Measurements from ENCODE around the gene DNAH10.

Gene DNAH10

DNA sequence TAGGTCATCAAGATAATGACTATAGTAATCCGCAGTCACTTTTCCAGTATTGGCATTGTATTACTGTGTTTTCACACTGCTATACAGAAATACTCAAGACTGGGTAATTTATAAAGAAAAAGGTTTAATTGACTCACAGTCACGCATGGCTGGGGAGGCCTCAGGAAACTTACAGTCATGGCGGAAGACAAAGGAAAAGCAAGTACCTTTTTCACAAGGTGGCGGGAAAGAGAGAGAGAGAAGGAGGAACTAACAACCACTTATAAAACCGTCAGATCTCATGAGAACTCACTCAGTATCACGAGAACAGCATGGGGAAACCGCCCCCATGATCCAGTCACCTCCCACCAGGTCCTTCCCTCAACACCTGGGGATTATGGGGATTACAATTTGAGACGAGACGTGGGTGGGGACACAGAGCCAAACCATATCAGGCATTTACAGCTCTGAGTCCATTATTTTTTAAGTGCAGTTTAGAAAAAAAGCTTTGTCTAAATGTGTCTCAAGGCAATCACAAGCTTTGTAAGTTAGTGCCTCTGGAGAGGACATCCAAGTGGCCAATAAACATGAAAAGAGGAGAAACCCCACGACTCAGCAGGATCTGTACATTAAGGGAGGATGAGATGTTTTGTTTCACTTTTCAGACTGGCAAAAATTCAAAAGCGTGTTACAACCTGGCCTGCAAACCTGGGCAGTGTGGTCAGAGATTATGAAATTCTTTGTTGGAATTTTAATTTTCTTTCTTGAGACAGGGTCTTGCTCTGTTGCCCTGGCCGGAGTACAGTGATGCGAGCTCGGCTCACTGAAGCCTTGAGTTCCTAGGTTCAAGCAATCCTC is 82.0 kb downstream of the DNAH10 start:
- no peak for DNase-seq (ENCODE audit: low read depth)

DNA sequence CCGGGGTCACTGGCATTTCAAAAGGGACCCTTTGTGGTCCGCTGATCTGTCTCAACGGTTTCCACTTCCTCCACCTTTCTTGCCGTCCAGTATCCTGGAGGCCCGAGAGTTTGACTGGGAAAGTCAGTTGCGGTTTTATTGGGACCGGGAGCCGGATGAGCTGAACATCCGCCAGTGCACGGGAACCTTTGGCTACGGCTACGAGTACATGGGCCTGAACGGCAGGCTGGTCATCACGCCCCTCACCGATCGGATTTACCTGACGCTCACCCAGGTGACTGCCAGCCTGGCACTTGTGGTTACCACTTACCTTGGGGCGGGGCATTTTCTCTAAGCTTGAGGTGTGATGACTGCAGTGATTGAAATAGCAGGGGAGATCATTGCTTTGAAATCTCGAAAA is 83.8 kb downstream of the DNAH10 start:
- DNase-seq (ENCODE audit: low read depth): no peak

DNA sequence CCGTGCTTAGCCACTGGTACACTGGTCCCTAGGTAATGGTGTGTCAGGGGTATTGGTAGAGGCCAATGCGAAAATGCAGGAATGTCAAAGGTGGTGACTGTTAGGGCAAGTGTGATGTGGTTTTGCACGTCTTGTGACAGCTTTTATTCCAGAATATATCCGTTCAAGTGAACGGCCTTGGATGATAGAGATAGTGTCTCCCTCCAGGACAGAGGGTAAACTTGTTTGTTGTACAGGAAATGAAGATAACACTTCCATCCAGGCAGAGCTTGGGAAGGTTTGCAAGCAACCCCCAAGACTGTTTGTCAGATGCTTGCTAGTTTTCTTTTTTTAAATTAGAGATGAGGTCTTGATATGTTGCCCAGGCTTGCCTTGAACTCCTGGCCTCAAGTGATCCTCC is 84.2 kb downstream of the DNAH10 start:
- no peak for DNase-seq (ENCODE audit: low read depth)

DNA sequence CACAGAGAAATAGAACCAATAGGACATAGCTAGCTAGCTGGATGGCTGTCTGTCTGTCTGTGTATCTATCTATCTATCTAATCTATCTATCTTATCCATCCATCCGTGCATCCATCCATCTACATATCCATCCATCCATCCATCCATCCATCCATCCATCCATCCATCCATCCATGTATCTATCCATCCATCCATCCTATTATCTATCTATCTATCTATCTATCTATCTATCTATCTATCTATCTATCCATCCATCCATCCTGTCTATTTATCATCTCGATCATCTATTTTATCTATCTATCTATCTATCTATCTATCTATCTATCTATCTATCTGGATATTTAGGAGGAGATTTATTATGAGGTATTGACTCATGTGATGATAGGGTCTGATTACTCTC is 84.9 kb downstream of the DNAH10 start:
- no peak for DNase-seq (ENCODE audit: low read depth)

DNA sequence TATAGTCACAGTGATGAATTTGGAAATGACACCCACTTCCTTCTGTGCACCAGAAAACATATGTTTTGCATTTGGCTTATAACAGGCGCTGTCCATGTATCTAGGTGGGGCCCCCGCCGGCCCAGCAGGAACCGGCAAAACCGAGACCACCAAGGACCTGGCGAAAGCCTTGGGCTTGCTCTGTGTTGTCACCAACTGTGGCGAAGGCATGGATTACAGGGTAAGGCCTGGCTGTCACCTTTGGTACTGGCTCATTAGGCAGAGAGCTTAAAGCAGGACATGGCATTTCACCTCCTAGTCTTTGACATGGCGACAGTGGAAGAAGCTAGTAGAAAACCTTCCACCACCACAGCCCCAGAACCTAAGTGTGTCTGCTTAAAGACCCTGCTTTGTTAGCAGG is 85.8 kb downstream of the DNAH10 start:
- DNase-seq (ENCODE audit: low read depth): no peak

DNA sequence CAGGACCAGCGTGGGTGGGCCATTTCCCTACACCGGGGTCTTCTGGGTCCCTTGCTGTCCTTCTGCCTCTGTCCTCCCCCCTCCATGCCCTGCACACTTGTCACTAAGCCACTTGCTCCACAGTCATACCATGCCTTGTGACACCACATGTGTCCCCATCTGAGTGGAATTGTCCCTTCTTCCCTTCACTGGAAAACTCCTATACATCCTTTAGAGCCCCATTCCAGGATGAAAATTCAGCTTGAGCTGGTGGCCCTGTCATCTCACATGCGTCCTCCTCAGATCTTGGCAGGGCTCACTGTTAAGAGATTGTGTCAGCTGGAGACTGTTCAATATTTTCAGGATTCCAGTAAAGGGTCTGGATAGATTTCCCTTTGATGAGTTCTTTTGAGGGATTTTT is 87.4 kb downstream of the DNAH10 start:
- DNase-seq (ENCODE audit: low read depth): no peak

DNA sequence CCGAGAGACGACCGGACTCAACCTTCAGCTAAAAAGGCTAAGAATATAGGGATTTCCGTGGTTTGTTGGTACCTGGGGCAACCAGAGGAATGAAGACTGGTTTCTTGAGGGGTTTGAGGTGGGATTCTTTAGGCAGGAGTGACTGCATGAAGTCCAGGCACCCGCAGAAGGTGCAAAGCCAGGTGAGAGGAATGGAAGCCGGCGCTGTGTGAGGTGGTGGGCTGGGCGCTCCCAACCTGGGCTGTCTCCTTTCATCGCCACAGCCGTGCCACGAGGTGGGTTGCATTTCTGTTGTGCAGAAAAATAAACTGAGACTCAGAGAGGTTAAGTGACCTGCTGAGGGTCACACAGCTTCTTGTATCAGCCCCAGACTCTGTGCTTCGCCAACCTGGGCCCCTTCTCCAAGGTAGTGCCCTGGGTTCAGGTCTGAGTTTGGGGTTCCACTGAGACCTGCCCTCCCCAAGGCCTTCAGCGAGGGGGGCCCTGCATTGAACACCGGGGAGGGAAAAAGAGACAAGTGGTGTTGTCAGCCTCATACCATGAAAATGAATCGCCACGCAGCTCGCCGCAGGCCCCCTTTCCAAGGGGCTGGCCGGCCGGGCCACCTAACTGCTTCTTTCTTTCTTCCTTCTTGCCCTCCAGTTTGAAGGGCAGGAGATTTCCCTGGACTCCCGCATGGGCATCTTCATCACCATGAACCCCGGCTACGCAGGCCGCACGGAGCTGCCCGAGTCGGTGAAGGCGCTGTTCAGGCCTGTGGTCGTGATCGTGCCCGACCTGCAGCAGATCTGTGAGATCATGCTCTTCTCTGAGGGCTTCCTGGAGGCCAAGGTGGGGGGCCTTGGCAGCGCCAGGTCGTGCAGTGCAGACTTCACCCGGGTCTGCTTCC is 88.4 kb downstream of the DNAH10 start:
- DNase-seq (ENCODE audit: low read depth): no peak

DNA sequence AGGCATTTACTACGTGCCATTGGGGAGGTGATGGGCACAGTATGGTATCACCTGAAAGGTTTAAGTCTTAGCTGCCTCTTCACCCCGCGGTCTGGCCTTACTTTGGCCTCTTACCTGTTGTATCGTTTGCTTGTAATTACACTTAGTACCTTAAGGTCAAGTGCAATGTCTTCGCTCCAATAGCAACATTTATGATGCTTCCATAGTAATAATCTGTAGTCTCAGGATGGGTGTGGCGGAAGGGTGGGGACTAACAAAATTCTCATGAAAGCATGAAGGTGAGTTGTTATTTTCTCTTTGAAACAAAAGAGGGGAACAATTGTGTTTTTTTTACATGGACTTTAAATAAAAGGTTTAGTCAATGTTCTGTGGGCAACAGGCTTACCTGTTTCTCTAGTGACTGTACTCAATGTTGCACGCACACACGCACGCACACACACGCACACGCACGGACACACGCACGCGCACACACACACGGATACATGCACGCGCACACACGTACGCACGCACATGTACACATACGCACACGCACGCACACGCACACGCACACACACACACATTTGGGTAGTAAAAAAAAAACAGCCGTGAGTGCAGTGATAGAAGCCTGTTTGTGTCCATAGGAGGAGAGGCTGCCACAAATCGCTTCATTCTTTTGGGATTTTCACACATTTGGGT is 91.4 kb downstream of the DNAH10 start:
- DNase-seq (ENCODE audit: low read depth): no peak

DNA sequence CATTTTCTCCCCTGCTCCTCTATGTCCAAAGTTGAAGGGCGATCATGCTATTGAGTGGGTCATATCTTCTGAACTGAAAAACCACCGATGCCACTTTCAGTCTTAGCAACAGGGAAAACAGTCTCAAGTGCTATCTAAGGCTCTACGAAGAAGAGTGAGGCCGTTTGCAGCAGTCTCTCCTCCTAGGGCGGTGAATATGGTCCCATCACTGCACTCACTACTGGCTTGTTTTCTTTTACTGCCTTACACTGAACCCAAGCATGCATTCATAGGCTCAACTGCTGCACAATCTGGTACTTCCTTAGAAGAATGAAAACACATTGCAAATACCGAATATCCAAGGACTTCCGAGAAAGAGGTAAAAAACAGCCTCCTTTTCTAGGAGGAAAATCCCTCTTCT is 92.1 kb downstream of the DNAH10 start:
- DNase-seq (ENCODE audit: low read depth): no peak

DNA sequence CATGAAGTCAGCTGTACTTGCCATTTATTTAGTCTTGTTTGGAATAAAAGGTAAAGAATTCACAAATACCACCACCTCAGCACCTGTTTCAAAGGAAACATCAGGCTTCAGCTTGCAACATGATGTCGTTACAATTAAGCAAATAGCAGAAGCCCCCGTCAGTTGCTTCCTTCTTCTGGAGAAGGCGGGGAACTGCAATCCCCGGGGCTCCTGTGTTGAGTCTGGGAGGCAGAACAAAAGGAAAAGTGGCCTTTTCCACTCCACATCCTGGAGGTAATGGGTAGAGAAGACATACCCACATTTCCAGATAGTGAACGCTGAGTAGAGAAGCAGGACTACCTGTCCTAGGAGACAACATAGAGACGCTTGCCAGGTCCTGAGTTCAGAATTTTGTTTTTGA is 92.8 kb downstream of the DNAH10 start:
- no peak for DNase-seq (ENCODE audit: low read depth)

DNA sequence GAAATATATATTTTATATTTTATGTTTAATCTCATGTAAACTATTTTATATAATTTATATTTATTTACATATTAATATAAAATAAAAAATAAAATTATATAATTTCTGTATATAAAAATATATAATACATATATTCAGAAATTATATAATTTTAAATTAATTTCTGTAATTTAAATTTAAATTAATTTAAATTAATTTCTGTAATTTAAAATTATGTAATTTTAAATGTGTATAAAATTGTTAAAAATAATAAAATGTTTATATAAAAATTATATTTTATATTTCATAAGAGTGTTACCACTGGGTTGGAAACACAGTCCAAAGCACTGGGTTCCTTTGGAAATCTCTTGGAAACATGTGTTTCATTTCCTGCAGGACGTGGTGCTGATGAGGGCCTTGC is 94.6 kb downstream of the DNAH10 start:
- no peak for DNase-seq (ENCODE audit: low read depth)

DNA sequence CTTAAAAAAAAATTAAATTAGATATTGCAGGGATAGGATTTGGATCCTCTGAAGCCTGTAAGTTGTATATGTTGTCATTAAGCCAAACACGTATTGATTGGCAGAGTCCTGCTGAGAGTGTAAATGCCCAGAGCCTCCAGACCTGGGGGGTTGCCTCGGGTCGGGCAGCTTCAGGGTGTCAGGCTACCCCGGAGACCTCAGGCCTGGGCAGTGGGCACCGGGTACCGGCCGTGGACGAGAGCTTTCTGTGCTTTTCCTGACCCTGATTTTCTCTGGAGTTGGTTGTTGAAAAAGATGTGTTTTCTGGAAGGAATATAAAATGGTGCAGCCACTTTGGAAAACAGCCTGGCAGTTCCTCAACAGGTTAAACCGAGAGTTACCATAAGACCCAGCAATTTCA is 96.1 kb downstream of the DNAH10 start:
- no peak for DNase-seq (ENCODE audit: low read depth)

DNA sequence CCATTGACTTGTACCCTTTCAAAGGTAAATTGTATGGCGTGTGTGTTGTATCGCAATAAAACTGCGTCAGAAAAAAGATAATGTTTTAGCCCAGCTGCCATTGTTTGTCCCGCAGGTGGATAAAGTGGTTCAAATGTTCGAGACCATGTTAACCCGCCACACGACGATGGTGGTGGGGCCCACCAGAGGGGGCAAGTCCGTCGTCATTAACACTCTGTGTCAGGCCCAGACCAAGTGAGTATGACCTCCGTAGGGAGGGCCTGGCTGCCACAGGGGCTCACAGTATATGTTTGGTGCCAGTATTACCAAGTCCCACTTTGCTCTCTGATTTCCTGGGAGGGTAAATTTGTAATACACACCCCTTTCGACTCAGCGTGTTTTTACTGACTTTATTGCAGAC is 96.9 kb downstream of the DNAH10 start:
- DNase-seq (ENCODE audit: low read depth): no peak

DNA sequence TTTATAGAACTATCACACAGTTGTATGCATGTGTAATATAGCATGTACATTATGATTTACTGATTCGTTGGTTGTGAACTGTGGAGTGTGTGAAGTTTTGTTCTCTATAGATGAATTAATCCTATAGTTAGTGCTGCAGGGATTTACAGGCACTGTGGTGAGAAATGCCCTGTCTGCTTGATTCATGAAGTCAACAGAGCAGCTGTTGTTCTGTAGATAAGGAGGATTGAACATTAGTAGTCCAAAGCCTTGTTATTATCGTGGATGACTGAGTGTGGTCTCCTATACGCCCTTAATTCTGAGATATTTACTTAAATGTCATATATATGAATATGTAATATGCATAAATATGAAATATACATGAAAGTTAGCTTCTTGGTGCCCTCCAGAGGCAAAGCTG is 98.3 kb downstream of the DNAH10 start:
- DNase-seq (ENCODE audit: low read depth): no peak

DNA sequence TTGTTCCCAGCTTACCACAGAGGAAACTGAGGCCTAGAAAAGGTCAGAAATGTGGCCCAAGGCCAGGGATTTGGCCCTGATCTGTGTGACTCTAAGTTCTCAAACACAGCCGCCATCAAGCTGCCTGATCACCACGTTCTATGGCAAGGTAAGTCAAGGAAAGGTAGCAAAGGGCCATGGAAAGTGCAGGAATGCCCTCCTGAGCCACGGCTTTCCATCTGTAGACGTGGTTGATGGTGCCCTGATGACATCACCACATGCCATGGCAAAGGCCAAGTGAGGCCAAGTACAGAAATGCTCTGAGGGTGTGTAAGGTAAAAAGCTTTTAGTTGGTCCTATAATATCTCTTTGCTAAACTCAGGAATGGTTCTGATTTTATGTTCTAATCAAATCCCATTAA is 99.3 kb downstream of the DNAH10 start:
- DNase-seq (ENCODE audit: low read depth): no peak

DNA sequence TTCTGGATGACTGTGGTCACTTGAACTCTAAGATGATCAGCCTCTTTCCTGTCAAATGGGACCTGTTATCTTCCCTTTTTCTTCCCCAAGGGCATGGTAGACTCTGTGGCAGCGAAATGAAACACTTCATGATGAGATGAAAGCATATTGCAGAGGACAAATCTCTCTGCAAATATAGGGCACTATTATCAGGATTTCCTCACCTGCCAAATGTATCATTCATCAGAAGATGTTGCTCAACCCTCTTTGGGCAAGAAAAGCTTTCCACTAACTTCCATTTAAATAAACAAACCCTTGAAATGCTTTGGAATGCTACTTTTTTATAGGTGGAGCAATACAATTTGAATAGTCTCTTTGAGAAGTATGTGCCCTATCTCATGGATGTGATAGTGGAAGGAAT is 105.0 kb downstream of the DNAH10 start:
- DNase-seq (ENCODE audit: low read depth): no peak

DNA sequence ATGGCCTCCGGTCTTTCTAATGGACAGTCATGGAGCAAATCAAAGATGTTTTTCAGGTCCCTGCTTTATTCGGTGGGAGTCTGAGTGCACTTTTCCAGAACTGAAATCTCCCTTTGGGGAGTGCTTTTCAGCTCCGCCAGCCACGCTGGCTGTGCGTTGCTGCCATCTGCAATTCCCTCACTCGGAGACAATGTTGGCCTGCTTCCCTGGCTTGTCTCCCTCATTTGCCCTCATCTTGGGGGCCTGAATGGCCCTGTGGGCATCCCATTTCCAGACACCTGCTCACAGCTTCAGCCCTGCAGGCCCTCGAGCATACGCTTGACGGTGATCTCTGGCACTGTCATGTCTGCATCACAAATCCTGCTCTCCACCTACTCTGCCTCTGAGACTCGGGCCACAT is 106.7 kb downstream of the DNAH10 start:
- DNase-seq (ENCODE audit: low read depth): no peak

DNA sequence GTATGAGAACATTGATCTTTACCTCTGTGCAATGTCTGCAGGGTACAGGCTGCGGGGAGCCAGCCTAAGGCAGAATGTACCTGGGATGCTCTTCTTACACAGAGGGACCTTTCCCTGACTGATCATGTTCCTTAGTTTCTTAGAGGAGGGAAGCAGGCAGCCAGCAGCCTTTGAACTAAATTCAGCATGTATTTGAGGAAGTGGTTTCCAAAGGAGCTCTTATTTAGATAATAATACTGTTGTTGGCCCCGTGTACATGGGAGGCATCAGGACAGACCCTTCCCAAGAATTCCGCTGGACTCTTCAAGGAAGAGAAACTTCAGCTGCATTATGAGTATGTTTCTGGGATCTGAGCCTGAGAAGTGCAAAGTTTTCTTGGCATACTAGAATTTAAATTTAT is 111.7 kb downstream of the DNAH10 start:
- no peak for DNase-seq (ENCODE audit: low read depth)

DNA sequence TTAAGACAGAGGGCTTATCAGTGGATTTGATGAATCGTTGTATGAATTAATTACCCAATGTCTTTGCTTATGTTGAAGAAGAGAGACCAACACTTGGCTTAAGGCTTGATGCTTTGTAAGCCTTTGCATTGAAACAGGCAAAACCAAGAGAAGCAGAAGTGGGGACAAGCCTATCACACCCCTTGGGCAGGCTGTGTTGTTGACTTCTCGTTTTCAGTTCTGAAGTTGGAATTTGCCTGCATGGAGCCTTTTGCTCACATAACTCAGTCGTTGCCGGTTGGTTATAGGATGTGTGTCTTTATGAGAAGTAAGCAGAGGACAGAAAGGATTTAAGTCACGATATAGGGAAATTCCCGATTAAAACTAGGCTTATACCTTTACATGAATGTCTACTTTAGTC is 115.9 kb downstream of the DNAH10 start:
- DNase-seq (ENCODE audit: low read depth): no peak

DNA sequence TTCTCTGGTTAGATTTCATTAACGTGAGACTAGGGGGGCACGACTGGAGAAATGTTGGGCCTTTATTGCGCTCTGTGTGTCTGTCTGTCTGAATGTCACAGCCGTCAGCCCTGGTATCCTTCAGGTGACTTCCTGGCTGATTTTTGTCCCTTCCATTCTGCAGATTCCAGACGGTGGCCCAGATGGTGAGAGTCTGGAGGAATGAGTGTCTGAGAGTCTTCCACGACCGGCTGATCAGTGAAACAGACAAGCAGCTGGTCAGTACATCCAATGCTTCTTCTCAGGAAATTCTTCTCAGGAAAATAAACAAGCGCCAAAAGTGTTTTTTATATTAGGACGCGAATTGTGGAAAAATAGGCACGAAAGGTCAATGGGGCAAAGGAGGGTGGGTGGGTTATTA is 117.0 kb downstream of the DNAH10 start:
- no peak for DNase-seq (ENCODE audit: low read depth)

DNA sequence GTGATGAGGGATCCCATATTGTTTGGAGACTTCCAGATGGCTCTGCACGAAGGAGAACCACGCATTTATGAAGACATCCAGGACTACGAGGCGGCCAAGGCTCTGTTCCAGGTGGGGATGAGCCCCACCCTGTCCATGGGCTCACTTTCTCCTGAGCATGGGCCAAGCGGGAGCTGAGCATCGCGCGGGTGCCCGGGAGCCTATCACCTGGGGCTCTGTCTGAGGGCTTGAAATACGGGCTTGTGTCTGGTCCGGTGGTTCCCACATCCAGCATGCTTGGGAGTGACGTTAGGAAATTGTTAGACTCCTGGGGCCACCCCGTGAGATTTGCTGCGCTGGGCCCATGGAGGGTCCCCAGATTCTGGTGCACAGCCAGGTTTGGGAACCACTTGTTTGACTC is 117.6 kb downstream of the DNAH10 start:
- DNase-seq (ENCODE audit: low read depth): no peak

DNA sequence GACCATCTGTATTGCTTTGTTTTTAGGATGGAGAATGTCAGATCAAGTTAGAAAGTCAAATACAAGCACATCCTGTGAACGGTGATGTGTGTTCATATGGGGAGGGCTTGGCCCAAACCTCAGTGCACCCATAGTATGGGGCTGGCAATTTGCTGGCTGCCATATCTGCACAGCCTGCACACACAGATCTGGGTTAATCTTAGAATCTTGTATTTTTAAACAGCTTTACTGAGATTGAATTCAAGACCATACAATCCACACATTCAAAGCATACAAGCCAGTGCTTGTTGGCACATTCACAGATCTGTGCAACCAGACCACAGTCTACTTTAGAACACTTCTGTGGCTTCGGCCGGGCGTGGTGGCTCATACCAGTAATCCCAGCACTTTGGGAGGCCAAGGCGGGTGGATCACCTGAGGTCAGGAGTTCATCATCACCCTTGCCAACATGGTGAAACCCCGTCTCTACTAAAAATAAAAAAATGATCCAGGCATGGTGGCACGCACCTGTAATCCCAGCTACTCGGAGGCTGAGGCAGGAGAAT is 120.1 kb downstream of the DNAH10 start:
- DNase-seq (ENCODE audit: low read depth): no peak

DNA sequence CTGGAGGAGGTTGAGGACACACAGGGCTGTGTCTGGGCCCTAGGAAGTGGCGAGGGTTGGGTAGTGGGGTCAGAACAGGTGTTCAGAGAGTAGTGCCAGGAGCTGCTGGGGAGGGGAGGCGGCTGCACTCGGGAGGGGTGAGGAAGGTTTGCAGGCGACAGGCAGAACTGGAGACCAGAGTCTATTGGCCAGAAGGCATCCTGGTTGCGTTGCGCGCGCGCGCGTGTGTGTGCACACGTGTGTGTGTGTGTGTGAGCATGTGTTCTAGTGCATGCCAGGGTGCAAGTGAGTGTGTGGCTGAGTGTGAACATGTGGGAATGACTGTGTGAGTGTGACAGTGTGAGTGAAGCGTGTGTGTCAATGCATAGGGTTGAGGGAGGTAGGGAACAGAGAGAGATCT is 124.2 kb downstream of the DNAH10 start:
- no peak for DNase-seq (ENCODE audit: low read depth)
